GM23338 (cell line): ENCODE results near the gene DDX46. TPM values are rescaled to one million over a fixed set of nuclear protein-coding genes. Genes with fewer than 3 reads are reported as not detected.

Experiments used
- ATAC-seq: fragments of 200-7000 bp; cut with Tn5 transposase; 3 replicates; pipeline ENCODE4 v1.9.1; 2020
- DNase-seq: peaks from one replicate; pipeline ENCODE4 v3.0.0-alpha.2; 2015; ENCODE audit warnings: low spot score
- H2AFZ ChIP-seq: fragments of 200-600 bp; sonication (generic); 2 replicates; pipeline ENCODE4 v1.8.0; 2016; ENCODE audit warnings: antibody characterized with exemption, mild to moderate bottlenecking, moderate library complexity
- H3F3A ChIP-seq: fragments of 200-600 bp; sonication (generic); replicated peaks from 2 replicates; pipeline ENCODE4 v1.8.0; 2017; ENCODE audit warnings: antibody characterized with exemption, mixed run types, low read depth
- H3K27ac ChIP-seq: fragments of 200-600 bp; sonication (generic); 2 replicates; pipeline ENCODE4 v1.6.1; 2016; ENCODE audit warnings: low read depth
- H3K27me3 ChIP-seq: fragments of 200-600 bp; sonication (generic); 2 replicates; pipeline ENCODE4 v1.8.0; 2016; ENCODE audit warnings: mild to moderate bottlenecking, mixed run types, moderate library complexity; ENCODE audit not compliant: insufficient read depth
- H3K36me3 ChIP-seq: fragments of 200-600 bp; sonication (generic); 2 replicates; pipeline ENCODE4 v1.8.0; 2016; ENCODE audit warnings: mild to moderate bottlenecking; ENCODE audit not compliant: insufficient read depth
- H3K4me1 ChIP-seq: fragments of 200-600 bp; sonication (generic); 2 replicates; pipeline ENCODE4 v1.8.0; 2016; ENCODE audit warnings: mild to moderate bottlenecking, moderate library complexity; ENCODE audit not compliant: insufficient read depth
- H3K4me2 ChIP-seq: fragments of 200-600 bp; sonication (generic); 2 replicates; pipeline ENCODE4 v1.7.1; 2017; ENCODE audit warnings: mixed run types
- H3K4me3 ChIP-seq: fragments of 200-600 bp; sonication (generic); 2 replicates; pipeline ENCODE4 v1.6.1; 2016; ENCODE audit warnings: mixed run types
- H3K79me2 ChIP-seq: fragments of 200-600 bp; sonication (generic); replicated peaks from 2 replicates; pipeline ENCODE4 v1.8.0; 2017; ENCODE audit warnings: mild to moderate bottlenecking; ENCODE audit not compliant: insufficient read depth
- H3K9me2 ChIP-seq: fragments of 200-600 bp; sonication (generic); 2 replicates; pipeline ENCODE4 v1.8.0; 2017; ENCODE audit not compliant: insufficient read depth
- H4K20me1 ChIP-seq: fragments of 200-600 bp; sonication (generic); replicated peaks from 2 replicates; pipeline ENCODE4 v1.8.0; 2017; ENCODE audit warnings: mild to moderate bottlenecking; ENCODE audit not compliant: insufficient read depth
- H3K27ac Mint-ChIP-seq: 2 replicates; pipeline ENCODE4 v1.8.0; 2020; ENCODE audit warnings: inconsistent platforms, mild to moderate bottlenecking, moderate library complexity, mixed read lengths
- H3K27me3 Mint-ChIP-seq: 3 replicates; pipeline ENCODE4 v1.8.0; 2022; ENCODE audit warnings: low read depth, mild to moderate bottlenecking, moderate library complexity, mixed read lengths, inconsistent platforms; ENCODE audit not compliant: insufficient read depth, poor library complexity
- H3K36me3 Mint-ChIP-seq: 3 replicates; pipeline ENCODE4 v1.8.0; 2021; ENCODE audit warnings: low read depth, mild to moderate bottlenecking, inconsistent platforms, moderate library complexity, mixed read lengths
- H3K4me1 Mint-ChIP-seq: 3 replicates; pipeline ENCODE4 v1.8.0; 2020; ENCODE audit warnings: mild to moderate bottlenecking, inconsistent platforms, mixed read lengths
- H3K4me3 Mint-ChIP-seq: 3 replicates; pipeline ENCODE4 v1.8.0; 2021; ENCODE audit warnings: moderate library complexity, mild to moderate bottlenecking, inconsistent platforms, mixed read lengths
- H3K9me3 Mint-ChIP-seq: 3 replicates; pipeline ENCODE4 v1.8.0; 2020; ENCODE audit warnings: moderate library complexity, mild to moderate bottlenecking, inconsistent platforms, mixed read lengths
- CREB1 ChIP-seq: fragments of 250-450 bp; sonication (Bioruptor Pico); IDR thresholded peaks from 2 replicates; pipeline ENCODE4 v1.5.0; 2020; ENCODE audit warnings: low read depth, mild to moderate bottlenecking, moderate library complexity
- EZH2 ChIP-seq: fragments of 200-600 bp; sonication (generic); IDR thresholded peaks from one replicate; pipeline ENCODE4 v1.8.0; 2017; ENCODE audit warnings: antibody characterized with exemption, mild to moderate bottlenecking, low read depth; ENCODE audit not compliant: unreplicated experiment
- EZH2phosphoT487 ChIP-seq: fragments of 200-600 bp; sonication (generic); IDR thresholded peaks from one replicate; pipeline ENCODE4 v1.8.1; 2018; ENCODE audit warnings: antibody characterized with exemption; ENCODE audit not compliant: unreplicated experiment
- JUNB ChIP-seq: IDR thresholded peaks from one replicate; pipeline ENCODE4 v1.6.1; 2016; ENCODE audit warnings: antibody characterized with exemption; ENCODE audit not compliant: unreplicated experiment
- NANOG ChIP-seq: IDR thresholded peaks from 2 replicates; pipeline ENCODE4 v1.6.1; 2016; ENCODE audit warnings: antibody characterized with exemption, borderline replicate concordance
- POLR2AphosphoS5 ChIP-seq: IDR thresholded peaks from 2 replicates; pipeline ENCODE4 v1.6.1; 2016; ENCODE audit warnings: antibody characterized with exemption, low read depth
- STAT1 ChIP-seq: IDR thresholded peaks from one replicate; pipeline ENCODE4 v1.6.1; 2016; ENCODE audit warnings: antibody characterized with exemption; ENCODE audit not compliant: unreplicated experiment
- ZNF114 ChIP-seq: fragments of 250-450 bp; sonication (Bioruptor Pico); IDR thresholded peaks from 2 replicates; pipeline ENCODE4 v1.5.0; 2020; ENCODE audit warnings: mild to moderate bottlenecking, moderate library complexity
- ZNF331 ChIP-seq: fragments of 250-450 bp; sonication (Bioruptor Pico); IDR thresholded peaks from 2 replicates; pipeline ENCODE4 v1.5.0; 2020; ENCODE audit warnings: low read depth, mild to moderate bottlenecking, moderate library complexity
- polyA plus RNA-seq: library from polyadenylated mRNA; unstranded; fragments of >200 nt; fragmentation: Nextera tagmentation; extraction: Ambion mirVana; gene quantifications from 2 replicates; pipeline ENCODE4 v1.2.1, GENCODE V29; 2016
- total RNA-seq: library from RNA; depleted of rRNA; stranded (reverse); fragments of >200 nt; shearing (Covaris generic); gene quantifications from 2 replicates; pipeline ENCODE4 v1.2.3, GENCODE V29; 2014
- TF ChIP-seq, protein P1 (sequence below): IDR thresholded peaks from 2 replicates; pipeline ENCODE4 v1.6.1; 2016; ENCODE audit warnings: antibody characterized with exemption
- TF ChIP-seq, protein P2 (sequence below), 2 experiments: fragments of 200-600 bp in 1 of 2; sonication (generic) in 1 of 2; conservative IDR thresholded peaks; 2 replicates each; pipeline versions ENCODE4 v1.5.1 to v1.6.1; 2016 to 2017; ENCODE audit warnings: antibody characterized with exemption in 2 of 2, low read depth in 2 of 2, mild to moderate bottlenecking in 2 of 2, moderate library complexity in 1 of 2
- TF ChIP-seq, protein P3 (sequence below): IDR thresholded peaks from one replicate; pipeline ENCODE4 v1.6.1; 2018; ENCODE audit warnings: antibody characterized with exemption; ENCODE audit not compliant: unreplicated experiment

The DDX46 gene
- total and polyA plus RNA-seq, 2 experiments from 2014 or later, result 85.6 to 91.4 TPM

DNA sequence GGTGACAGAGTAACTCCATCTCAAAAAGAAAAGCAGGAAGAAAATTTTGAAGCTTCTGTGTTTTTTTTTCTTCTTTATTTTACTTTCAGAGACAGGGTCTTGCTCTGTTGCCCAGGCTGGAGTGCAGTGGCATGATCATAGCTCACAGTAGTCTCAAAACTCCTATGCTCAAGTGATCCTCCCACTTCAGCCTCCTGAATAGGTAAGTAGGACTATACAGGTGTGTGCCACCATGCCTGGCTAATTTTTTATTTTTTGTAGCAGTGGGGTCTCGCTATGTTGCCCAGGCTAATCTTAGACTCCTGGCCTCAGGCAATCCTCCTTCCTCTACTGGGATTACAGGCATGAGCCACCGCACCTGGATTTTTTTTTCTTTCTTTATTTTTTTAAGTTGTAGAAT is 77.0 kb downstream of the DDX46 start:
- Mint-ChIP-seq H3K36me3 (peaks cover 63% of the 10 kb centered on the region), H3K4me1 (no peaks in the 10 kb centered on the region), H3K9me3 (no peaks in the 10 kb centered on the region; the same call in 2 of the 3 replicates), H3K27me3 (no peaks in the 10 kb centered on the region), H3K27ac (no peak overlapping the region), H3K4me3 (no peak overlapping the region)
- Histone ChIP-seq H3K4me3 (no peak overlapping the region), H3K27me3 (no peaks in the 10 kb centered on the region), H3K4me2 (no peak overlapping the region), H3F3A (0 out of 2 replicates have a peak, but pooled peaks cover 3% of the 10 kb centered on the region), H4K20me1 (no peaks in the 10 kb centered on the region; the same call in 1 of the 2 replicates), H3K9me2 (no peaks in the 10 kb centered on the region), H3K79me2 (no peaks in the 10 kb centered on the region), H3K4me1 (no peaks in the 10 kb centered on the region), H3K36me3 (peaks cover 20% of the 10 kb centered on the region), H2AFZ (no peak overlapping the region), H3K27ac (no peak overlapping the region)
- ATAC-seq, result no peak
- TF ChIP-seq, protein P1, sequence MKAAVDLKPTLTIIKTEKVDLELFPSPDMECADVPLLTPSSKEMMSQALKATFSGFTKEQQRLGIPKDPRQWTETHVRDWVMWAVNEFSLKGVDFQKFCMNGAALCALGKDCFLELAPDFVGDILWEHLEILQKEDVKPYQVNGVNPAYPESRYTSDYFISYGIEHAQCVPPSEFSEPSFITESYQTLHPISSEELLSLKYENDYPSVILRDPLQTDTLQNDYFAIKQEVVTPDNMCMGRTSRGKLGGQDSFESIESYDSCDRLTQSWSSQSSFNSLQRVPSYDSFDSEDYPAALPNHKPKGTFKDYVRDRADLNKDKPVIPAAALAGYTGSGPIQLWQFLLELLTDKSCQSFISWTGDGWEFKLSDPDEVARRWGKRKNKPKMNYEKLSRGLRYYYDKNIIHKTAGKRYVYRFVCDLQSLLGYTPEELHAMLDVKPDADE, result no peak
- DNase-seq, result no peak

DNA sequence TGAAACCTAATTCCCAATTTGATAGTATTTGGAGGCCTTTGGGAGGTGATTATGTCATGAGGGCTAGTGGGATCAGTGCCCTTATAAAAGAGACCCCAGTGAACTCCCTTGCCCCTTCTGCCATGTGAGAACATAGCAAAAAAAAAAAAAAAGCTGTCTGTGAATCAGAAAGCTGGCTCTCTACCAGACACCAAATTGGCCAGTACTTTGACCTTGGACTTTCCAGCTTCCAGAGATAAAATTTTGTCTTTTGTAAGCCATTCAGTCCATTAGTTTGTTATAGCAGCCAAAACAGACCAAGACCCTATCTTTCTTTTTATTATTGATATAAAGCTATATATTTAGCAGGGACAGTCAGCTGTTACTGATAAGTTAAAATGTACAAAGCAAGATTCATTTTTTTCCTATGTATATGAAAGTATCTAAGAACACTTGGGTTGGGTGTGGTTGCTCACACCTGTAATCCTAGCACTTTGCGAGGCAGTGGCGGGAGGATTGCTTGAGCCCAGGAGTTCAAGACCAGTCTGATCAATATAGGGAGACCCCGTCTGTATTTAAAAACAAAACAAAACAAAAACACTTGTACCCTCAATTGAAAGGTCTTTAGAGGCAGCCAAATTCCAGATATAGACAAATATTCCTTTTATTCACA is 79.1 kb downstream of the DDX46 start:
- ATAC-seq, result no peak
- no peaks in the 10 kb centered on the region for H3K4me1 ChIP-seq
- 0 out of 2 replicates have a peak, but pooled peaks cover 3% of the 10 kb centered on the region for H3F3A ChIP-seq
- no peaks in the 10 kb centered on the region for H3K27me3 Mint-ChIP-seq
- H3K79me2 ChIP-seq, result no peaks in the 10 kb centered on the region
- H3K27me3 ChIP-seq, result no peaks in the 10 kb centered on the region
- H3K4me2 ChIP-seq, result no peak overlapping the region
- H3K4me3 Mint-ChIP-seq, result no peak overlapping the region
- H3K27ac Mint-ChIP-seq, result no peak overlapping the region
- H3K9me2 ChIP-seq, result no peaks in the 10 kb centered on the region
- no peak overlapping the region for H3K4me3 ChIP-seq
- H3K9me3 Mint-ChIP-seq, result no peaks in the 10 kb centered on the region; the same call in 2 of the 3 replicates
- H4K20me1 ChIP-seq, result no peaks in the 10 kb centered on the region; the same call in 1 of the 2 replicates
- H3K27ac ChIP-seq, result no peak overlapping the region
- no peak overlapping the region for H2AFZ ChIP-seq
- no peak for DNase-seq
- no peaks in the 10 kb centered on the region for H3K4me1 Mint-ChIP-seq
- H3K36me3 Mint-ChIP-seq, result peaks cover 61% of the 10 kb centered on the region
- peaks cover 11% of the 10 kb centered on the region for H3K36me3 ChIP-seq
- TF ChIP-seq STAT1 (no peak), POLR2AphosphoS5 (no peak), NANOG (no peak), EZH2phosphoT487 (no peak), CREB1 (CRISPR knock-in tag) (no peak), JUNB (no peak), ZNF114 (CRISPR knock-in tag) (no peak), ZNF331 (CRISPR knock-in tag) (no peak), EZH2 (no peak)
- TF ChIP-seq, protein P1, result no peak
- TF ChIP-seq, protein P2, sequence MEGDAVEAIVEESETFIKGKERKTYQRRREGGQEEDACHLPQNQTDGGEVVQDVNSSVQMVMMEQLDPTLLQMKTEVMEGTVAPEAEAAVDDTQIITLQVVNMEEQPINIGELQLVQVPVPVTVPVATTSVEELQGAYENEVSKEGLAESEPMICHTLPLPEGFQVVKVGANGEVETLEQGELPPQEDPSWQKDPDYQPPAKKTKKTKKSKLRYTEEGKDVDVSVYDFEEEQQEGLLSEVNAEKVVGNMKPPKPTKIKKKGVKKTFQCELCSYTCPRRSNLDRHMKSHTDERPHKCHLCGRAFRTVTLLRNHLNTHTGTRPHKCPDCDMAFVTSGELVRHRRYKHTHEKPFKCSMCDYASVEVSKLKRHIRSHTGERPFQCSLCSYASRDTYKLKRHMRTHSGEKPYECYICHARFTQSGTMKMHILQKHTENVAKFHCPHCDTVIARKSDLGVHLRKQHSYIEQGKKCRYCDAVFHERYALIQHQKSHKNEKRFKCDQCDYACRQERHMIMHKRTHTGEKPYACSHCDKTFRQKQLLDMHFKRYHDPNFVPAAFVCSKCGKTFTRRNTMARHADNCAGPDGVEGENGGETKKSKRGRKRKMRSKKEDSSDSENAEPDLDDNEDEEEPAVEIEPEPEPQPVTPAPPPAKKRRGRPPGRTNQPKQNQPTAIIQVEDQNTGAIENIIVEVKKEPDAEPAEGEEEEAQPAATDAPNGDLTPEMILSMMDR (conservative IDR thresholded peaks at IDR 0.05; ENCODE audit: low read depth in 2 of 2), result no peak
- TF ChIP-seq, protein P3, sequence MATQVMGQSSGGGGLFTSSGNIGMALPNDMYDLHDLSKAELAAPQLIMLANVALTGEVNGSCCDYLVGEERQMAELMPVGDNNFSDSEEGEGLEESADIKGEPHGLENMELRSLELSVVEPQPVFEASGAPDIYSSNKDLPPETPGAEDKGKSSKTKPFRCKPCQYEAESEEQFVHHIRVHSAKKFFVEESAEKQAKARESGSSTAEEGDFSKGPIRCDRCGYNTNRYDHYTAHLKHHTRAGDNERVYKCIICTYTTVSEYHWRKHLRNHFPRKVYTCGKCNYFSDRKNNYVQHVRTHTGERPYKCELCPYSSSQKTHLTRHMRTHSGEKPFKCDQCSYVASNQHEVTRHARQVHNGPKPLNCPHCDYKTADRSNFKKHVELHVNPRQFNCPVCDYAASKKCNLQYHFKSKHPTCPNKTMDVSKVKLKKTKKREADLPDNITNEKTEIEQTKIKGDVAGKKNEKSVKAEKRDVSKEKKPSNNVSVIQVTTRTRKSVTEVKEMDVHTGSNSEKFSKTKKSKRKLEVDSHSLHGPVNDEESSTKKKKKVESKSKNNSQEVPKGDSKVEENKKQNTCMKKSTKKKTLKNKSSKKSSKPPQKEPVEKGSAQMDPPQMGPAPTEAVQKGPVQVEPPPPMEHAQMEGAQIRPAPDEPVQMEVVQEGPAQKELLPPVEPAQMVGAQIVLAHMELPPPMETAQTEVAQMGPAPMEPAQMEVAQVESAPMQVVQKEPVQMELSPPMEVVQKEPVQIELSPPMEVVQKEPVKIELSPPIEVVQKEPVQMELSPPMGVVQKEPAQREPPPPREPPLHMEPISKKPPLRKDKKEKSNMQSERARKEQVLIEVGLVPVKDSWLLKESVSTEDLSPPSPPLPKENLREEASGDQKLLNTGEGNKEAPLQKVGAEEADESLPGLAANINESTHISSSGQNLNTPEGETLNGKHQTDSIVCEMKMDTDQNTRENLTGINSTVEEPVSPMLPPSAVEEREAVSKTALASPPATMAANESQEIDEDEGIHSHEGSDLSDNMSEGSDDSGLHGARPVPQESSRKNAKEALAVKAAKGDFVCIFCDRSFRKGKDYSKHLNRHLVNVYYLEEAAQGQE, result no peak
